ENCODE measurements around the gene HACD2.

- TF ChIP-seq SIN3A (IDR thresholded peaks at IDR 0.05; ENCODE audit: borderline replicate concordance, low read depth, low read length) = no peak
- TF ChIP-seq, protein P1, sequence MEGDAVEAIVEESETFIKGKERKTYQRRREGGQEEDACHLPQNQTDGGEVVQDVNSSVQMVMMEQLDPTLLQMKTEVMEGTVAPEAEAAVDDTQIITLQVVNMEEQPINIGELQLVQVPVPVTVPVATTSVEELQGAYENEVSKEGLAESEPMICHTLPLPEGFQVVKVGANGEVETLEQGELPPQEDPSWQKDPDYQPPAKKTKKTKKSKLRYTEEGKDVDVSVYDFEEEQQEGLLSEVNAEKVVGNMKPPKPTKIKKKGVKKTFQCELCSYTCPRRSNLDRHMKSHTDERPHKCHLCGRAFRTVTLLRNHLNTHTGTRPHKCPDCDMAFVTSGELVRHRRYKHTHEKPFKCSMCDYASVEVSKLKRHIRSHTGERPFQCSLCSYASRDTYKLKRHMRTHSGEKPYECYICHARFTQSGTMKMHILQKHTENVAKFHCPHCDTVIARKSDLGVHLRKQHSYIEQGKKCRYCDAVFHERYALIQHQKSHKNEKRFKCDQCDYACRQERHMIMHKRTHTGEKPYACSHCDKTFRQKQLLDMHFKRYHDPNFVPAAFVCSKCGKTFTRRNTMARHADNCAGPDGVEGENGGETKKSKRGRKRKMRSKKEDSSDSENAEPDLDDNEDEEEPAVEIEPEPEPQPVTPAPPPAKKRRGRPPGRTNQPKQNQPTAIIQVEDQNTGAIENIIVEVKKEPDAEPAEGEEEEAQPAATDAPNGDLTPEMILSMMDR (IDR thresholded peaks at IDR 0.05) = no peak
- no peak for TF ChIP-seq TAF1 (IDR thresholded peaks at IDR 0.05; ENCODE audit: borderline replicate concordance, low read depth, low read length)
These were observed 10.7 kb upstream of the HACD2 start for GRCh38 chr3:123595396-123596180.

Measured in SK-N-SH (cell line).